K562 (cell line): Measurements from ENCODE around the gene CPVL. TPM values are rescaled to one million over a fixed set of nuclear protein-coding genes. Genes with fewer than 3 reads are reported as not detected.

ENCODE experiments used
- ATAC-seq: fragments of 200-7000 bp; cut with Tn5 transposase; 3 replicates; pipeline ENCODE4 v1.9.1; 2020; ENCODE audit warnings: moderate library complexity
- BruUV-seq: library from RNA; stranded (reverse); fragments of 400-500 nt; replicated peaks from 2 replicates; lab custom pipeline; 2021; lab: Mats Ljungman, UMichigan
- CTCF ChIA-PET: fragments of 300-600 bp; formaldehyde crosslinking; extraction: SDS; loops from one replicate; lab custom pipeline; 2021; ENCODE audit warnings: low intra/inter-chr PET ratio; lab: Yijun Ruan, JAX
- POLR2A ChIA-PET: fragments of 300-600, 350-650 bp; sonication (Branson Sonifier 250); formaldehyde crosslinking; extraction: SDS; loops from one replicate; lab custom pipeline; 2021; ENCODE audit warnings: antibody characterized with exemption, inconsistent platforms; lab: Yijun Ruan, JAX
- DNase-seq, 4 experiments: peaks; one replicate each; pipeline versions ENCODE4 v3.0.0 to v3.0.0-alpha.2; 2011 to 2018; ENCODE audit warnings: low spot score in 3 of 4, mixed read lengths in 3 of 4; ENCODE audit errors: extremely low read depth in 1 of 4
- FAIRE-seq: peaks from 2 replicates; lab custom pipeline; 2011; peaks lifted over from hg19 to GRCh38; lab: Jason Lieb, UNC
- H2AFZ ChIP-seq: 2 replicates; pipeline ENCODE4 v1.6.0; 2011; ENCODE audit warnings: low read depth, low read length, control low read depth, inconsistent platforms
- H3K27ac ChIP-seq: fragments of 200-600 bp; 3 replicates; pipeline ENCODE4 v1.8.0; 2011; ENCODE audit warnings: low read depth, mild to moderate bottlenecking, control low read depth, inconsistent platforms, low read length, moderate library complexity, mixed read lengths; ENCODE audit errors: extremely low read depth
- H3K27me3 ChIP-seq, 2 experiments: fragments of 300-600 bp in 1 of 2; 2 replicates in 1 of 2; 3 replicates in 1 of 2; pipeline versions ENCODE4 v1.6.0 to v1.8.0; 2011; ENCODE audit warnings: inconsistent platforms in 2 of 2, low read length in 2 of 2, mild to moderate bottlenecking in 1 of 2, mixed read lengths in 1 of 2, moderate library complexity in 1 of 2; ENCODE audit not compliant: control insufficient read depth in 2 of 2, insufficient read depth in 2 of 2
- H3K36me3 ChIP-seq: fragments of 300-600 bp; 3 replicates; pipeline ENCODE4 v1.8.0; 2011; ENCODE audit warnings: mild to moderate bottlenecking, low read length, inconsistent platforms; ENCODE audit not compliant: control insufficient read depth, insufficient read depth
- H3K4me1 ChIP-seq, 2 experiments: fragments of 200-600 bp in 1 of 2; replicated peaks in 1 of 2; 2 replicates in 1 of 2; 3 replicates in 1 of 2; pipeline versions ENCODE4 v1.5.1 to v1.8.0; 2011; ENCODE audit warnings: inconsistent platforms in 2 of 2, low read length in 2 of 2, mild to moderate bottlenecking in 1 of 2, mixed read lengths in 1 of 2, moderate library complexity in 1 of 2; ENCODE audit not compliant: control insufficient read depth in 2 of 2, insufficient read depth in 2 of 2
- H3K4me2 ChIP-seq: 2 replicates; pipeline ENCODE4 v1.6.1; 2011; ENCODE audit warnings: low read length, control low read depth, inconsistent platforms, mixed read lengths; ENCODE audit not compliant: insufficient read depth
- H3K4me3 ChIP-seq: fragments of 200-600 bp; sonication (generic), shearing (Covaris generic); 2 replicates; pipeline ENCODE4 v1.5.1; 2016; ENCODE audit warnings: control low read depth, inconsistent platforms
- H3K79me2 ChIP-seq: fragments of 200-600 bp; 3 replicates; pipeline ENCODE4 v1.8.0; 2011; ENCODE audit warnings: low read length, inconsistent platforms; ENCODE audit not compliant: control insufficient read depth, insufficient read depth
- H3K9ac ChIP-seq, 2 experiments: 2 replicates each; pipeline versions ENCODE4 v1.6.0 to v1.6.1; 2011; ENCODE audit warnings: low read depth in 2 of 2, low read length in 2 of 2, control low read depth in 1 of 2, inconsistent platforms in 1 of 2, mild to moderate bottlenecking in 1 of 2, mixed read lengths in 1 of 2; ENCODE audit not compliant: insufficient read depth in 1 of 2
- H3K9me1 ChIP-seq: one replicate; pipeline ENCODE4 v1.6.0; 2011; ENCODE audit warnings: inconsistent platforms, mild to moderate bottlenecking, low read length, moderate library complexity; ENCODE audit not compliant: control insufficient read depth, insufficient read depth
- H3K9me3 ChIP-seq: replicated peaks from 2 replicates; pipeline ENCODE4 v1.5.1; 2011; ENCODE audit warnings: low read depth, low read length, inconsistent platforms; ENCODE audit not compliant: control insufficient read depth, insufficient read depth
- H4K20me1 ChIP-seq: replicated peaks from 2 replicates; pipeline ENCODE4 v1.6.1; 2011; ENCODE audit warnings: low read length, inconsistent platforms, mixed read lengths; ENCODE audit not compliant: control insufficient read depth, insufficient read depth
- CC2D1A ChIP-seq: fragments of 450-650 bp; IDR thresholded peaks from 2 replicates; pipeline ENCODE4 v1.6.1; 2017; ENCODE audit warnings: mild to moderate bottlenecking
- E2F1 ChIP-seq: sonication (generic); formaldehyde crosslinking; IDR thresholded peaks from 2 replicates; pipeline ENCODE4 v1.8.1; 2023; ENCODE audit warnings: mild to moderate bottlenecking, missing genetic modification reagents, moderate library complexity
- ERF ChIP-seq: fragments of 450-650 bp; formaldehyde crosslinking; IDR thresholded peaks from 2 replicates; pipeline ENCODE4 v1.4.0; 2020; ENCODE audit warnings: mild to moderate bottlenecking, mixed read lengths
- GATA2 ChIP-seq: sonication (generic); formaldehyde crosslinking; IDR thresholded peaks from 2 replicates; pipeline ENCODE4 v1.4.0; 2020; ENCODE audit warnings: mild to moderate bottlenecking, missing genetic modification reagents
- KLF1 ChIP-seq: fragments of 450-650 bp; IDR thresholded peaks from 2 replicates; pipeline ENCODE4 v1.6.1; 2016; ENCODE audit warnings: missing genetic modification characterization, missing compliant biosample characterization
- POLR2AphosphoS5 ChIP-seq: IDR thresholded peaks from 2 replicates; pipeline ENCODE4 v1.6.1; 2011; ENCODE audit warnings: mild to moderate bottlenecking, low read depth, low read length, moderate library complexity; ENCODE audit not compliant: control insufficient read depth, insufficient read depth
- SFPQ ChIP-seq: fragments of 200-400 bp; formaldehyde crosslinking; IDR thresholded peaks from 2 replicates; pipeline ENCODE4 v1.6.1; 2017; ENCODE audit warnings: mild to moderate bottlenecking, low read depth, low read length, moderate library complexity
- SMARCB1 ChIP-seq: IDR thresholded peaks from 2 replicates; pipeline ENCODE4 v1.6.1; 2011; ENCODE audit warnings: improper control_type of control experiment, low read depth; ENCODE audit not compliant: insufficient read length
- TGIF2 ChIP-seq: sonication (generic); formaldehyde crosslinking; IDR thresholded peaks from 2 replicates; pipeline ENCODE4 v1.8.1; 2022; ENCODE audit warnings: mild to moderate bottlenecking, missing genetic modification reagents, moderate library complexity
- ZNF282 ChIP-seq: sonication (generic); formaldehyde crosslinking; IDR thresholded peaks from 2 replicates; pipeline ENCODE4 v1.8.1; 2023; ENCODE audit warnings: missing genetic modification reagents
- ZNF76 ChIP-seq: fragments of 250-450 bp; sonication (Bioruptor Pico); IDR thresholded peaks from 2 replicates; pipeline ENCODE4 v1.4.0; 2020; ENCODE audit warnings: mild to moderate bottlenecking, moderate library complexity, borderline replicate concordance
- WGBS: fragments of 100-300 bp; shearing (Covaris generic); methylation state at CpG from one replicate; pipeline ENCODE4 v1.1.6; 2016; ENCODE audit warnings: low coverage, mixed read lengths; ENCODE audit not compliant: insufficient coverage; ENCODE audit errors: missing lambda C conversion rate; 5-methylcytosine and 5-hydroxymethylcytosine counted together
- in situ Hi-C: fragments of 300-500 bp; cut with MboI; formaldehyde crosslinking; loops from 4 replicates; pipeline ENCODE4 v1.15.0; 2018; ENCODE audit warnings: inconsistent platforms, mixed read lengths
- intact Hi-C: fragments of 100-400 bp; cut with micrococcal nuclease; formaldehyde crosslinking; loops from 2 replicates; pipeline ENCODE4 v1.14.2; 2022
- polyA plus RNA-seq, 8 experiments: library from polyadenylated mRNA; depleted of rRNA in 4 of 8; stranded (reverse) in 5 of 8; unstranded in 3 of 8; fragments of >200 nt; fragmentation: Nextera tagmentation in 2 of 8; fragmentation: Illumina TruSeq in 1 of 8; extraction: Ambion mirVana in 2 of 8; extraction: Trizol in 1 of 8; gene quantifications; 2 replicates each; pipeline versions ENCODE4 v1.2.1 to v1.2.3, GENCODE V29; 2011 to 2014; ENCODE audit warnings: inconsistent platforms in 1 of 8, missing spikeins in 1 of 8
- total RNA-seq, 7 experiments: library from RNA; depleted of rRNA in 6 of 7; stranded (reverse); fragments of >200 nt in 6 of 7; fragmentation: Illumina TruSeq in 2 of 7; extraction: Trizol in 2 of 7; gene quantifications; 2 replicates each; pipeline versions ENCODE4 v1.2.1 to v1.2.3, GENCODE V29; 2011 to 2021; ENCODE audit warnings: low replicate concordance in 1 of 7
- TF ChIP-seq, protein P1 (sequence below): sonication (generic); formaldehyde crosslinking; IDR thresholded peaks from 2 replicates; pipeline ENCODE4 v1.9.0; 2022; ENCODE audit warnings: mild to moderate bottlenecking, missing genetic modification reagents

The CPVL gene
- total and polyA plus RNA-seq, 9 of the 15 experiments (the other 6 are each of a cell fraction or from before 2014, with no cell fraction given) = 0.89 to 2.4 (median 1.5) TPM

DNA sequence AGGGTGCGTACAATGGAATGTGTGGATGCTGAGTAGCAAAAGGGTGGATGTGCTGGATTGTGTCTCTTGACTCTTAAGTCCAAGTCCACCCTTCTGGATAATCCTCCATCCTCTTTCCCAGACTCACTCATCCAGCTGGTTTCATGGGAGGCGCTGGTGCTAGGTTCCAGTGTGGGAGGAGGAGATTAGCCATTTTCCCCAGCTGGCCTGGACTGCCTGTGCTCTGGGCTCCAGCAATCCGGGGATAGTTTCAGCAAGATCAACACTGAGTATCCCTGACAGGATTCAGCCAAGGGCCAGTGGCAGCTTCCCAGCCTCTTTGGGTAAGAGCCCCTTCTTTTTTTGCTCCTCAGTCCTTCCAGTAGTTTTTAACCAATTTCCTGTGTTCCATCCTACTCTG is 166.6 kb downstream of the CPVL start:
- no peaks in the 10 kb centered on the region for H3K9me3 ChIP-seq
- no peaks in the 10 kb centered on the region for H3K36me3 ChIP-seq
- H3K79me2 ChIP-seq = no peaks in the 10 kb centered on the region
- DNase-seq = no peak
- TF ChIP-seq ZNF282 (CRISPR knock-in tag) (no peak), SFPQ (no peak), ERF (no peak), TGIF2 (CRISPR knock-in tag) (no peak), CC2D1A (no peak), E2F1 (CRISPR knock-in tag) (no peak), SMARCB1 (no peak), ZNF76 (CRISPR knock-in tag) (no peak), POLR2AphosphoS5 (no peak), GATA2 (CRISPR knock-in tag) (no peak), KLF1 (tag) (no peak)
- TF ChIP-seq, protein P1, sequence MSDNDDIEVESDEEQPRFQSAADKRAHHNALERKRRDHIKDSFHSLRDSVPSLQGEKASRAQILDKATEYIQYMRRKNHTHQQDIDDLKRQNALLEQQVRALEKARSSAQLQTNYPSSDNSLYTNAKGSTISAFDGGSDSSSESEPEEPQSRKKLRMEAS (CRISPR knock-in tag) = no peak
- TF ChIP-seq, all 486 proteins: peak for 0
- intact Hi-C loops (no loop called here), in situ Hi-C loops (no loop called here)
- no peak for FAIRE-seq
- H3K27me3 ChIP-seq = no peaks in the 10 kb centered on the region
- no peaks in the 10 kb centered on the region; a peak in 1 of 5 replicates for H3K4me1 ChIP-seq
- no peak for ATAC-seq
- no peak overlapping the region for H3K4me3 ChIP-seq
- no peak overlapping the region for H2AFZ ChIP-seq
- no peaks in the 10 kb centered on the region for H4K20me1 ChIP-seq
- CTCF ChIA-PET = no interaction called here
- no peak overlapping the region for H3K27ac ChIP-seq
- H3K9me1 ChIP-seq = no peaks in the 10 kb centered on the region
- no peak overlapping the region for H3K9ac ChIP-seq
- no peak overlapping the region for H3K4me2 ChIP-seq
- BruUV-seq = no TSS peak
- 0% methylated on average over 3 of the region's 3 CpGs for WGBS
- POLR2A ChIA-PET = no interaction called here
